Esophagus squamous epithelium (tissue), 4 donors: Measurements from ENCODE around the gene HECA.

Experiments
- CTCF ChIP-seq, 6 experiments: fragments of 450-650 bp in 4 of 6; fragments of 200-600 bp in 2 of 6; sonication (generic) in 2 of 6; IDR thresholded peaks; one replicate each; pipeline ENCODE4 v1.5.1; 2016 to 2019; ENCODE audit warnings: antibody characterized with exemption in 6 of 6, mild to moderate bottlenecking in 4 of 6, moderate library complexity in 4 of 6
- POLR2A ChIP-seq, 4 donors: fragments of 450-650 bp; IDR thresholded peaks; one replicate each; pipeline ENCODE4 v1.6.1; 2017; ENCODE audit warnings: antibody characterized with exemption in 4 of 4, mild to moderate bottlenecking in 4 of 4, moderate library complexity in 3 of 4

GRCh38 chr6:139152088-139152891, 17.4 kb downstream of the HECA start:
- TF ChIP-seq CTCF (IDR thresholded peaks at IDR 0.05), result no peak
- no peak for TF ChIP-seq POLR2A (IDR thresholded peaks at IDR 0.05)
